Fibroblast of lung (primary cell): ENCODE measurements around the gene PDGFB. TPM values are rescaled to one million over a fixed set of nuclear protein-coding genes. Genes with fewer than 3 reads are reported as not detected.

Experiments
- DNase-seq, 2 donors: peaks; one replicate each; pipeline versions ENCODE4 v3.0.0 to v3.0.0-alpha.2; 2010; ENCODE audit warnings: low read depth in 2 of 2
- H2AFZ ChIP-seq: 2 replicates; pipeline ENCODE4 v1.5.1; 2012; ENCODE audit warnings: low read length, control low read depth, inconsistent platforms
- H3K27ac ChIP-seq: 2 replicates; pipeline ENCODE4 v1.5.1; 2011; ENCODE audit warnings: low read length, control low read depth; ENCODE audit not compliant: insufficient read depth
- H3K27me3 ChIP-seq: 2 replicates; pipeline ENCODE4 v1.5.1; 2011; ENCODE audit warnings: mild to moderate bottlenecking, low read length; ENCODE audit not compliant: control insufficient read depth, insufficient read depth
- H3K36me3 ChIP-seq: 2 replicates; pipeline ENCODE4 v1.5.1; 2011; ENCODE audit warnings: low read length; ENCODE audit not compliant: control insufficient read depth, insufficient read depth
- H3K4me1 ChIP-seq: 2 replicates; pipeline ENCODE4 v1.5.1; 2011; ENCODE audit warnings: low read length; ENCODE audit not compliant: control insufficient read depth, insufficient read depth; ENCODE audit errors: extremely low read depth
- H3K4me2 ChIP-seq: 2 replicates; pipeline ENCODE4 v1.5.1; 2011; ENCODE audit warnings: low read length, control low read depth; ENCODE audit not compliant: insufficient read depth; ENCODE audit errors: extremely low read depth
- H3K4me3 ChIP-seq, 4 experiments: fragments of 200-600 bp in 1 of 4; sonication (generic) in 1 of 4; replicated peaks in 1 of 4; 2 replicates each; pipeline ENCODE4 v1.5.1; 2011 to 2016; ENCODE audit warnings: low read length in 4 of 4, low read depth in 3 of 4, mild to moderate bottlenecking in 3 of 4, control low read depth in 2 of 4, inconsistent platforms in 1 of 4, mixed read lengths in 1 of 4; ENCODE audit not compliant: insufficient read depth in 1 of 4; ENCODE audit errors: control extremely low read depth in 1 of 4
- H3K79me2 ChIP-seq: 2 replicates; pipeline ENCODE4 v1.5.1; 2012; ENCODE audit warnings: mild to moderate bottlenecking, low read length, inconsistent platforms; ENCODE audit not compliant: control insufficient read depth, insufficient read depth
- H3K9ac ChIP-seq: 2 replicates; pipeline ENCODE4 v1.5.1; 2011; ENCODE audit warnings: mild to moderate bottlenecking, low read length, control low read depth; ENCODE audit not compliant: insufficient read depth
- H3K9me3 ChIP-seq: 2 replicates; pipeline ENCODE4 v1.5.1; 2012; ENCODE audit warnings: low read depth, low read length; ENCODE audit not compliant: control insufficient read depth, insufficient read depth
- H4K20me1 ChIP-seq: 2 replicates; pipeline ENCODE4 v1.5.1; 2011; ENCODE audit warnings: low read length; ENCODE audit not compliant: control insufficient read depth, insufficient read depth; ENCODE audit errors: extremely low read depth
- CTCF ChIP-seq, 2 donors: IDR thresholded peaks in 1 of 2; conservative IDR thresholded peaks in 1 of 2; 1 replicate in 1 of 2; 2 replicates in 1 of 2; pipeline ENCODE4 v1.5.1; 2011 to 2012; ENCODE audit warnings: low read length in 2 of 2, control low read depth in 1 of 2, inconsistent platforms in 1 of 2, low read depth in 1 of 2, mild to moderate bottlenecking in 1 of 2
- EZH2 ChIP-seq: IDR thresholded peaks from 2 replicates; pipeline ENCODE4 v1.5.1; 2012; ENCODE audit warnings: low read length, control low read depth, mild to moderate bottlenecking; ENCODE audit errors: missing control alignments
- polyA plus RNA-seq, 2 donors: library from polyadenylated mRNA; depleted of rRNA in 1 of 2; stranded (reverse) in 1 of 2; unstranded in 1 of 2; fragments of >200 nt; gene quantifications; 2 replicates each; pipeline ENCODE4 v1.2.1, GENCODE V29; 2011 to 2012; ENCODE audit warnings: missing spikeins in 1 of 2
- total RNA-seq: library from RNA; depleted of rRNA; stranded (reverse); fragments of >200 nt; gene quantifications from 2 replicates; pipeline ENCODE4 v1.2.1, GENCODE V29; 2014

The PDGFB gene
- total and polyA plus RNA-seq, 2 donors (not counting 1 experiment from before 2014, with no cell fraction given): under 0.01 to 0.50 TPM

GRCh38 chr22:39283322-39284141 is 38.8 kb upstream of the PDGFB start:
- Histone ChIP-seq H2AFZ (no peak overlapping the region), H3K79me2 (no peaks in the 10 kb centered on the region), H3K4me1 (no peaks in the 10 kb centered on the region)

GRCh38 chr22:39282645-39283321 is 38.0 kb upstream of the PDGFB start:
- H3K9ac ChIP-seq: no peak overlapping the region
- H3K27ac ChIP-seq: no peak overlapping the region
- H3K4me1 ChIP-seq: peaks cover 6% of the 10 kb centered on the region

More at GRCh38 chr22:39283322-39284141, 38.8 kb upstream of the PDGFB start:
- no peaks in the 10 kb centered on the region for H3K9me3 ChIP-seq
- H3K4me2 ChIP-seq: no peak overlapping the region
- no peak overlapping the region for H3K27ac ChIP-seq
- no peaks in the 10 kb centered on the region for H3K27me3 ChIP-seq
- no peak for TF ChIP-seq EZH2
- no peak for TF ChIP-seq CTCF (conservative IDR thresholded peaks at IDR 0.05 in 1 of 2, IDR thresholded peaks at IDR 0.05 in 1 of 2; ENCODE audit: low read depth in 1 of 2, low read length in 2 of 2)
- peak; percentile 31 to 76 for DNase-seq
- H3K9ac ChIP-seq: no peak overlapping the region
- H4K20me1 ChIP-seq: no peaks in the 10 kb centered on the region
- H3K36me3 ChIP-seq: no peaks in the 10 kb centered on the region
- H3K4me3 ChIP-seq: no peak overlapping the region

More at GRCh38 chr22:39282645-39283321, 38.0 kb upstream of the PDGFB start:
- TF ChIP-seq EZH2 (no peak), CTCF (conservative IDR thresholded peaks at IDR 0.05 in 1 of 2, IDR thresholded peaks at IDR 0.05 in 1 of 2; ENCODE audit: low read depth in 1 of 2, low read length in 2 of 2) (no peak)
- Histone ChIP-seq H3K79me2 (no peaks in the 10 kb centered on the region), H3K4me2 (no peak overlapping the region), H3K36me3 (no peaks in the 10 kb centered on the region), H3K27me3 (no peaks in the 10 kb centered on the region), H3K4me3 (no peak overlapping the region), H4K20me1 (no peaks in the 10 kb centered on the region), H2AFZ (no peak overlapping the region), H3K9me3 (no peaks in the 10 kb centered on the region)
- DNase-seq: no peak
